ENCODE measurements around the gene SPINT3. TPM values are rescaled to one million over a fixed set of nuclear protein-coding genes. Genes with fewer than 3 reads are reported as not detected.

The SPINT3 gene
- total RNA-seq, 3 donors from 2014 or later (not counting 1 experiment from before 2014, with no cell fraction given), result not detected

DNA sequence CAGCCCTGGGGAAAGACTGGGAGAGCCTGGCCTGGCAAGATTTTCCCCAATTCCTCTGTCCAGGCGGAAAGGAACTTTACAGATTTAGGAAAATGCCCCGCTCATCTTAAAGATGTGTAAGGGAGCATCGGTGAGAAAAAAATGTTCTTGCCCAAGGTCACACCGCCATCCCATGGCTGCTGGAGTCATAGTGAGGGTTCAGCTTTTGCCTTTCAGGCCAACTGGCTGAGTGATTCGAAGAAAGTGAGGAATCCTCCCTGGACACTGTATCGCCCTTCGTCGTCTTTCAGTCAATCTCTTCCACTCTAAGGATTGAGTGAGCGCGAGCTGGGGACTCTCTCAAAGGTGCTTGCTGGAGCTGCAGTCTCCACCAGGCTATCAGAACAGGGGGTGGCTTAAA is 44.5 kb downstream of the SPINT3 start:
- no peak overlapping the region for H3K4me3 ChIP-seq (ENCODE audit: low read length)
- Mint-ChIP-seq H3K4me1 (peaks cover 0 to 7% of the 10 kb centered on the region in 2 donors), H3K27me3 (ENCODE audit: low read depth in 2 of 2) (peaks cover 36 to 39% of the 10 kb centered on the region in 2 donors), H3K27ac (no peak overlapping the region), H3K36me3 (no peaks in the 10 kb centered on the region), H3K4me3 (no peak overlapping the region), H3K9me3 (no peaks in the 10 kb centered on the region)
- ATAC-seq (peak in 1 of 3 donors; percentile 32), DNase-seq (peak in 1 of 2 donors; percentile 29)
- H3K27me3 ChIP-seq (ENCODE audit: control insufficient read depth, insufficient read depth, low read length), result peaks cover 27% of the 10 kb centered on the region
- TF ChIP-seq, protein P1, sequence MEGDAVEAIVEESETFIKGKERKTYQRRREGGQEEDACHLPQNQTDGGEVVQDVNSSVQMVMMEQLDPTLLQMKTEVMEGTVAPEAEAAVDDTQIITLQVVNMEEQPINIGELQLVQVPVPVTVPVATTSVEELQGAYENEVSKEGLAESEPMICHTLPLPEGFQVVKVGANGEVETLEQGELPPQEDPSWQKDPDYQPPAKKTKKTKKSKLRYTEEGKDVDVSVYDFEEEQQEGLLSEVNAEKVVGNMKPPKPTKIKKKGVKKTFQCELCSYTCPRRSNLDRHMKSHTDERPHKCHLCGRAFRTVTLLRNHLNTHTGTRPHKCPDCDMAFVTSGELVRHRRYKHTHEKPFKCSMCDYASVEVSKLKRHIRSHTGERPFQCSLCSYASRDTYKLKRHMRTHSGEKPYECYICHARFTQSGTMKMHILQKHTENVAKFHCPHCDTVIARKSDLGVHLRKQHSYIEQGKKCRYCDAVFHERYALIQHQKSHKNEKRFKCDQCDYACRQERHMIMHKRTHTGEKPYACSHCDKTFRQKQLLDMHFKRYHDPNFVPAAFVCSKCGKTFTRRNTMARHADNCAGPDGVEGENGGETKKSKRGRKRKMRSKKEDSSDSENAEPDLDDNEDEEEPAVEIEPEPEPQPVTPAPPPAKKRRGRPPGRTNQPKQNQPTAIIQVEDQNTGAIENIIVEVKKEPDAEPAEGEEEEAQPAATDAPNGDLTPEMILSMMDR (IDR thresholded peaks at IDR 0.05), result no peak
- intact Hi-C loops (cut with micrococcal nuclease), result no loop called here
- H3K9me3 ChIP-seq (ENCODE audit: control insufficient read depth, insufficient read depth, low read length), result no peaks in the 10 kb centered on the region
- 38% methylated on average over 10 of the region's 10 CpGs for WGBS (ENCODE audit: insufficient coverage)
- no peaks in the 10 kb centered on the region for H3K36me3 ChIP-seq (ENCODE audit: control insufficient read depth, insufficient read depth, low read length)
- H3K27ac ChIP-seq (ENCODE audit: low read length), result no peak overlapping the region
- H3K4me1 ChIP-seq (ENCODE audit: control insufficient read depth, insufficient read depth, low read length), result peaks cover 14% of the 10 kb centered on the region

GRCh38 chr20:45470262-45470931 is 45.0 kb downstream of the SPINT3 start:
- Mint-ChIP-seq H3K4me3 (peak overlapping the region; percentile 35), H3K36me3 (no peaks in the 10 kb centered on the region), H3K4me1 (peaks cover 0 to 7% of the 10 kb centered on the region in 2 donors), H3K9me3 (no peaks in the 10 kb centered on the region), H3K27me3 (ENCODE audit: low read depth in 2 of 2) (peaks cover 38 to 39% of the 10 kb centered on the region in 2 donors), H3K27ac (no peak overlapping the region)
- ATAC-seq (peak in 2 of 3 donors; percentile 24 to 61), DNase-seq (no peak)
- Histone ChIP-seq H3K4me3 (ENCODE audit: low read length) (no peak overlapping the region), H3K9me3 (ENCODE audit: control insufficient read depth, insufficient read depth, low read length) (no peaks in the 10 kb centered on the region), H3K27me3 (ENCODE audit: control insufficient read depth, insufficient read depth, low read length) (peaks cover 27% of the 10 kb centered on the region), H3K36me3 (ENCODE audit: control insufficient read depth, insufficient read depth, low read length) (no peaks in the 10 kb centered on the region), H3K4me1 (ENCODE audit: control insufficient read depth, insufficient read depth, low read length) (peaks cover 14% of the 10 kb centered on the region), H3K27ac (ENCODE audit: low read length) (no peak overlapping the region)
- intact Hi-C loops (cut with micrococcal nuclease), result no loop called here
- under 1% methylated on average over 50 of the region's 50 CpGs for WGBS (ENCODE audit: insufficient coverage)
- TF ChIP-seq, protein P1 (IDR thresholded peaks at IDR 0.05), result no peak

DNA sequence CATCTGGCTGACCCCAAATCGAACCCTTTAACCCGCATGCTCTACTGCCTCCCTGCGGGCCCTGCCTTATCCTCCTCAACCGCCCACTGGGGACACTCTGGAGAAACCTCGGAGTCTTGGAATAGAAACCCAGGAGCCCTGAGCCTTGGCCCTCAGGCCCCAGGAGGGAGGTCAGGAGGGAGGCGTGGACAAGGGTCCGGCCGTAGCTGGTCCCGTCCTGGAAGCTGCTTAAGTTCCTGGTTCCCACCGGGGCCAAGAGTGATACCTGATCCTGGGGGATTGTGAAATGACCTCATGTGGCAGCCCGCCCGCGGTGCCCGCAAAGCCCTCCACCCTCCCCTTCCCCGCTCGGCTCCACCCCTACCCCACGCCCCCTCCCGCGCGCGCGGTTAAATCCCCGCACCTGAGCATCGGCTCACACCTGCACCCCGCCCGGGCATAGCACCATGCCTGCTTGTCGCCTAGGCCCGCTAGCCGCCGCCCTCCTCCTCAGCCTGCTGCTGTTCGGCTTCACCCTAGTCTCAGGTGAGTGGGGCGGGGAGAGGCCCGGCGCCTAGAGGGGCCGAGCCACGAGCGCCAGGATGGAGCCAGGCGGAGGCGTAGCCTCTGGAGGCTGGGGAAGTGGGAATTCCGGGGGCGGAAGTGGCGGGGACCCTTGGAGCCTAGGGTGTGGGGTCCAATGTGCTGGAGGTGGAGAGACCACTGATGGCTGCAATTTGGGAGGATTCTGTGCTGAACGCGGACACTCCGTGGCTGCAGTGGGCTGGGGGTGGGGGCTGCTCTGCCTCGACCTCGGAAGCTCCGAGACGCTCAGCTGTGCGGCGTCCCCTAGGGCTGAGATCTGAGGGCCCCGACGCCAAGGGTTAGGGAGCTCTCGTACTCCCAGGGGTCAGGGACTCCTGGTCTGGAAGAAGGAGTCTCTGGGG is 45.8 kb downstream of the SPINT3 start, which contains the start of gene WFDC2:
Gene WFDC2, plus strand, starts transcription at position 418 of the 926 bp plus-strand sequence. Its CDS starts 29 bp downstream, at position 447.
- Mint-ChIP-seq H3K4me1 (peaks cover 0 to 7% of the 10 kb centered on the region in 2 donors), H3K9me3 (no peaks in the 10 kb centered on the region), H3K36me3 (no peaks in the 10 kb centered on the region), H3K4me3 (peak within 1 kb of the TSS; percentile 35), H3K27me3 (ENCODE audit: low read depth in 2 of 2) (peaks cover 38 to 39% of the 10 kb centered on the region in 2 donors), H3K27ac (no peak within 1 kb of the TSS)
- intact Hi-C loops (cut with micrococcal nuclease), result no loop called here
- Histone ChIP-seq H3K27ac (ENCODE audit: low read length) (no peak within 1 kb of the TSS), H3K4me3 (ENCODE audit: low read length) (no peak within 1 kb of the TSS), H3K27me3 (ENCODE audit: control insufficient read depth, insufficient read depth, low read length) (peaks cover 27% of the 10 kb centered on the region), H3K9me3 (ENCODE audit: control insufficient read depth, insufficient read depth, low read length) (no peaks in the 10 kb centered on the region), H3K4me1 (ENCODE audit: control insufficient read depth, insufficient read depth, low read length) (peaks cover 14% of the 10 kb centered on the region), H3K36me3 (ENCODE audit: control insufficient read depth, insufficient read depth, low read length) (no peaks in the 10 kb centered on the region)
- DNase-seq, result no peak
- 17% methylated on average over 54 of the region's 54 CpGs for WGBS (ENCODE audit: insufficient coverage)
- TF ChIP-seq, protein P1 (IDR thresholded peaks at IDR 0.05), result no peak
- peak in 1 of 3 donors; percentile 20 for ATAC-seq
